PC-3 (cell line): Measurements from ENCODE around the gene TVP23C.

Source experiments
- CTCF ChIP-seq: fragments of 300-600 bp; sonication (generic); conservative IDR thresholded peaks from 2 replicates; pipeline ENCODE4 v1.5.1; 2017; ENCODE audit warnings: antibody characterized with exemption, low read depth, mild to moderate bottlenecking, low read length
- EZH2 ChIP-seq: fragments of 300-600 bp; sonication (generic); IDR thresholded peaks from one replicate; pipeline ENCODE4 v1.6.1; 2017; ENCODE audit warnings: antibody characterized with exemption, mild to moderate bottlenecking, low read length; ENCODE audit not compliant: unreplicated experiment

DNA sequence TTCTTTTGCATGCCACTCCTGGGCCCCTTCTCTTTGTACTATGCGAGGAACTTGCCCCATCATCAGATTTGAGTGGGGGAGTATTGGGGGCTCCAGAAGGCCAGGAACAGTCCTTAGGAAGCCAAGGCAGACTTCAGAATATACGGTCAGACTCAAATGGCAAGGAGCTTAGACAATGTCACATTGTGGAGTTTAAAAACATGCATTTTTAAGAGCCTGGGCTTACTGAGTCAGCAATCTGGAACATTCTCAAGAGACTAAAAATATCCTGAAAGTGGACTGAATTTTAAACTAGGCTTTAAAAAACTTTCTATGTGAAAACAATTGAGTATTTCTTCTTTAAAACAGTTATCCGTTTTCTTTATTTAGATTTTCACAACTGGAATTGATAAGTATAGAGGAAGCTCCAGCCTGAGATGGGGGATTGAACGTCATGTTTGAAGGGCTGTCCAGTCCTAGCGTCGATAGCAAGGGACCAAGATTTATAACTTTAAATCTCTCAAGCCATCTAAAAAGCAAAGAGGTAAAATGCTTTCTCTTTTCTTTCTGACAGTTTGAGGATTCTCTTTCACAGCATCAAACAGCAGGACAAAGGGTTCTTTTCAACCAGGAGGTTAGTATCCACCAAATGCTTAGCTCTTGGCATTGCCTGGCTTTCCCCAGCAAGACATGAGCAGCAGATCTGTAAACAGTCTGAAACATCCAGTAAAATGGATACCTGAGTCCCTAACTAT is 50.1 kb downstream of the TVP23C start:
- TF ChIP-seq CTCF, result no peak
- TF ChIP-seq EZH2, result no peak
